Renal cortex interstitium (tissue), 15 donors: ENCODE measurements around the gene LDLRAD3. TPM values are rescaled to one million over a fixed set of nuclear protein-coding genes. Genes with fewer than 3 reads are reported as not detected.
"Not testable (repeated sequence)": the region's sequence is repeated elsewhere in the genome, so short reads cannot be mapped to it uniquely, and the experiment has no call there.

Source experiments
- DNase-seq, 11 donors: peaks; one replicate each; pipeline ENCODE4 v3.0.0-alpha.2; 2013; ENCODE audit warnings: low read depth in 9 of 11, low spot score in 4 of 11; ENCODE audit errors: extremely low read depth in 1 of 11
- long read RNA-seq, 16 experiments: transcript quantifications; one replicate each; lab custom pipeline, GENCODE V29; 2026
- polyA plus RNA-seq, 3 donors: library from polyadenylated mRNA; unstranded; fragments of 120-200 nt; gene quantifications; one replicate each; pipeline ENCODE4 v1.2.1, GENCODE V29; 2013; ENCODE audit not compliant: insufficient read length in 3 of 3

Gene LDLRAD3, protein sequence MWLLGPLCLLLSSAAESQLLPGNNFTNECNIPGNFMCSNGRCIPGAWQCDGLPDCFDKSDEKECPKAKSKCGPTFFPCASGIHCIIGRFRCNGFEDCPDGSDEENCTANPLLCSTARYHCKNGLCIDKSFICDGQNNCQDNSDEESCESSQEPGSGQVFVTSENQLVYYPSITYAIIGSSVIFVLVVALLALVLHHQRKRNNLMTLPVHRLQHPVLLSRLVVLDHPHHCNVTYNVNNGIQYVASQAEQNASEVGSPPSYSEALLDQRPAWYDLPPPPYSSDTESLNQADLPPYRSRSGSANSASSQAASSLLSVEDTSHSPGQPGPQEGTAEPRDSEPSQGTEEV
- 10 to 100 TPM; 23.5 to 25.2 (median 24.8) TPM for polyA plus RNA-seq
- long read RNA-seq, donor 1, partial matches to known transcripts = 0 of 2 reads
- long read RNA-seq, donor 1, other reads (novel, unspliced or antisense) = 0 of 2 reads
- long read RNA-seq, donor 2, partial matches to known transcripts = 0 of 3 reads
- long read RNA-seq, donor 2, other reads (novel, unspliced or antisense) = 0 of 3 reads
- long read RNA-seq, donor 3, transcript LDLRAD3-201 (6 exons, 3,798 nt) = major isoform, 10 of 25 reads
- long read RNA-seq, donor 3, partial matches to known transcripts = 14 of 25 reads
- long read RNA-seq, donor 3, other reads (novel, unspliced or antisense) = 0 of 25 reads
- long read RNA-seq, donor 4, partial matches to known transcripts = 0 of 4 reads
- long read RNA-seq, donor 4, other reads (novel, unspliced or antisense) = 0 of 4 reads
- long read RNA-seq, donor 5 = 0 reads
- long read RNA-seq, donor 6, partial matches to known transcripts = 27 of 30 reads
- long read RNA-seq, donor 6, other reads (novel, unspliced or antisense) = 0 of 30 reads
- long read RNA-seq, donor 7, partial matches to known transcripts = 0 of 4 reads
- long read RNA-seq, donor 7, other reads (novel, unspliced or antisense) = 0 of 4 reads
- long read RNA-seq, donor 8, partial matches to known transcripts = 7 of 9 reads
- long read RNA-seq, donor 8, other reads (novel, unspliced or antisense) = 0 of 9 reads
- long read RNA-seq, donor 9, partial matches to known transcripts = 0 of 4 reads
- long read RNA-seq, donor 9, other reads (novel, unspliced or antisense) = 0 of 4 reads
- long read RNA-seq, donor 10 = 0 reads
- long read RNA-seq, donor 11, partial matches to known transcripts = 0 of 4 reads
- long read RNA-seq, donor 11, other reads (novel, unspliced or antisense) = 0 of 4 reads
- long read RNA-seq, donor 12, partial matches to known transcripts = 0 of 1 reads
- long read RNA-seq, donor 12, other reads (novel, unspliced or antisense) = 0 of 1 reads
- long read RNA-seq, donor 13 = 0 reads
- long read RNA-seq, donor 14, partial matches to known transcripts = 0 of 4 reads
- long read RNA-seq, donor 14, other reads (novel, unspliced or antisense) = 0 of 4 reads
- long read RNA-seq, donor 15, partial matches to known transcripts = 0 of 1 reads
- long read RNA-seq, donor 15, other reads (novel, unspliced or antisense) = 0 of 1 reads
- long read RNA-seq, donor 16, transcript LDLRAD3-201 (6 exons, 3,798 nt) = major isoform, 15 of 62 reads
- long read RNA-seq, donor 16, partial matches to known transcripts = 47 of 62 reads
- long read RNA-seq, donor 16, other reads (novel, unspliced or antisense) = 0 of 62 reads

- DNase-seq = peak in 10 of 11 donors; percentile 50 to 83 (median 74)
Observed at GRCh38 chr11:35943713-35944502, at the start of gene LDLRAD3. LDLRAD3 (plus strand) TSS chr11:35944062; CDS start chr11:35944099, 37 bp downstream.

- no peak for DNase-seq
Observed at GRCh38 chr11:35897019-35897418, 46.8 kb upstream of the LDLRAD3 start.

- no peak for DNase-seq
Observed at GRCh38 chr11:35902961-35903360, 40.9 kb upstream of the LDLRAD3 start.

DNA sequence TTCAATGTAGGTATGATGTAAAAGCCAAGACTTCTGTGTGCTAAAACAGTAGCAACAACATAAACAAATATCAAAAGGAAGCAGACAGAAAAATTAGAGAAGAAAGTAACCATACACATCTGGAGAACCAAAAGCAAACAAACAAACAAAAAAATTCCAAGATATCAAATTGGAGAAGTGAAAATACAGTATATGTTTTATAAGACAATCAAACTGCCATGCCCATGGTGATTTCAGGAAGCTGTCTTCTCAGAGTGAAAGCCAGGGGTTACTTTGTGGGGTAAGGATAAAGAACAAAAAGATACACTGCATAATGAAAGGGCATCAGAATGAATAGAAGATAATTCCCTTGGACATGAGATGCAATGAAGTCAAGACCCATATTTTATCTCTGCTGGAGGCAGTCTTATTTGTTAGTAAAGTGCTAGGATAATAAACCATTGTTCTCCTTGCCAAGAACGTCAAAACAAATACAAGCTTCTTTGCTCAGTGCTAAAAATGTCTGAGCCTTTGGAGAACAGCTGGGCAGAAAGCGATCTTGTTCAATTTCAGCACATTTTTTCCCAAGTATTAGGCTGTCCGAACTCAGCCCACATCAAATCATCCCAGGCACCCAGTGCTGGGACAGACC is 38.1 kb upstream of the LDLRAD3 start:
- DNase-seq = no peak

DNA sequence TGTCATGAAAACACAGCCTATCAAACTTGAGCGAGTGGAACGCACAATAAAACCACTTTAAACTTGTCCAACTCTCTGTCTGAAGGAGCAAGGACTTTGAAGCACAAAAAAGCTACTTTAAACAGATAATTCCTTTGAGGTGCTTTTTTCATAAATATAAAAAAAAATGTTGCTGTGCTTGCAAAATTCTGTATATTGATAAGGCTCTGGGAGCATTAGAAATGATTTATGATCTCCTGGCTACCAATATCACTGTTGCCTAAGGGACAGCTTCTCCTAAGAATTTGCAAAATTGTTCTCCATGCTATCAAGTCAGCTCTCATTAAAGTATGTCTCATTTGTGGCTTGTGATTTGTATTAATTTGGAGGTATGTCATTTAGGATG is 37.6 kb upstream of the LDLRAD3 start:
- DNase-seq = no peak

GRCh38 chr11:35906681-35907080 is 37.2 kb upstream of the LDLRAD3 start:
- DNase-seq = no peak

DNA sequence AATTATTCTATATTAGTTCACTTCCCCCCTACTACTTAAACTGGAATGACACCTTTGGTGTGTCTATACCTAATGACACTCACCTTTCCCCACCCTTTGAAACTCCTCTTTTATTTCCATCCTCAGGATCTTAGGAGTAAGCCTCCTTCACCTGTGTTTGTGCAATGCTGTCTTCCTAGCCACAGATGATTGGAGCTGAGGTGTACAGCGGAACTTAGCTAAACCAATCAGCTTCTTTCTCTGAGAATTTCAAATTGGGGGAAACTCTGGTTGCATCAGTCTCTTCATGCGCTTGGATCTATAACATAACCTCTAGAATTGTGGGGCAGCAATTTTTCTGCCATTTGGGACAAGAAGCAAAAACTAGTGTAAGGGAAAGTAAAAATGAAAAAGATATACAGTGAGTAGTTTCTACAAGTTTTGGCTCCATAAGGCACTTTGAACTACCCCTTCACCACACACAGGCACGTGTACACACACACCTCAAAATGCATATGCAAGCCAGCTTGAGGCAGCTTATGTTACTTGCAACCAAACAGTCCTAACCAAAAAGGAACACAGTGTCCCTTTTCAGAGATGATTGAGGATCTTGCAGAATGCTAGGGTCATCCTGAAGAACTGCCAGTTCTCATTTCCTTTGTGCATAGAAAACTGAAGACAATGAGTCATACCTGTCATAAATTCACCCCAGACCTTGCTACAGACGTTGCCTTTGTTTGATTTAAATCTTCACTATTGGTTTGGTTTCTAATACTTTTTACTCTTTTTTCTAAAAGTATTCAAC is 36.0 kb upstream of the LDLRAD3 start:
- DNase-seq = no peak

DNA sequence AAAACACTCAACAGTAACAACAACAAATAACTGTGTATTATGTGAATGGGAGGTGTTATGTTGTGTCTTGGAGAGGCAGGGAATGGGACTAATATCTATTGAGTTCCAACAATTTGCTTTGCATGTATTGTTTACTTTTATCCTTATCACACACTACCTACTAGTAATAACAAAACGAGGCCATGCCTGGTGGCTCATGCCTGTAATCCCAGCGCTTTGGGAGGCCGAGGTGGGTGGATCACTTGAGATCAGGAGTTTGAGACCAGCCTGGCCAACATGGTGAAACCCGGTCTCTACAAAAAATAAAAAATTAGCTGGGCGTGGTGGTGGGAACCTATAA is 35.5 kb upstream of the LDLRAD3 start:
- not testable (repeated sequence) for DNase-seq

- no peak for DNase-seq
Observed at GRCh38 chr11:35909511-35910265, 34.2 kb upstream of the LDLRAD3 start.

- no peak for DNase-seq
Observed at GRCh38 chr11:35911013-35911412, 32.8 kb upstream of the LDLRAD3 start.

GRCh38 chr11:35911616-35912165 is 32.2 kb upstream of the LDLRAD3 start:
- DNase-seq = no peak

GRCh38 chr11:35912436-35912835 is 31.4 kb upstream of the LDLRAD3 start:
- DNase-seq = not testable (repeated sequence)

DNA sequence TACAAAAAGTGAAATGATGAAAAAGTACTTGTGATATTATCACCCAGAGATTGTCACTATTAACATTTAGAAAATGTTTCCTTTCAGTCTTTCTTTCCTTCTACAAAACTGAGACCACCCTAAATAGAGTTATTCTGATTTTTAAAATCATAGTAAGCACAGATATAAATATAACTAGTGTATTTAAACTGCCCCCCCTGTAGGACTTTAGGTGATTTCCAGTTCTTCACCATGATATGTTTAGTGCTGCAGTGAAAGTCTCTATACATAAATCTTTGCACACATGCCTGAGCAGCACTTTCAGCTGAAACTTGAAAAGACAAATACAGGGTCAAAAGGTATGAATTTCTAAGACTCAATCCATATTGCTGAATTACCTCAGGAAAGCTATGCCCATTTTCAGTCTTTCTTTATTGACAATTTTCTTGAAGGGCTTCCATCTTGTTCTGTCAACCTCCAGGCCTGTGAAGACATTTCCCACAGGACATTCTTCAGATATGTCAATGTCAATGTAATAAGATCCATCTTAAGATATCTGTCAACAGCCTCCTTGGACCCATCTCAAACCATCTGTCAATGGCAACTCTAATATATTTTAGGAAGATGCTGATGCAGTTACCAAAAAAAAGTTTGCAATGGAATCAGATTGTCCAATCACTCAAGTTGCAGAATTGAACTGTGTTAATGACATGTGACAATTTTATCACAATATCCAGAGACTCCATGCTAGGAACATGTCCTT is 30.8 kb upstream of the LDLRAD3 start:
- DNase-seq = no peak

DNA sequence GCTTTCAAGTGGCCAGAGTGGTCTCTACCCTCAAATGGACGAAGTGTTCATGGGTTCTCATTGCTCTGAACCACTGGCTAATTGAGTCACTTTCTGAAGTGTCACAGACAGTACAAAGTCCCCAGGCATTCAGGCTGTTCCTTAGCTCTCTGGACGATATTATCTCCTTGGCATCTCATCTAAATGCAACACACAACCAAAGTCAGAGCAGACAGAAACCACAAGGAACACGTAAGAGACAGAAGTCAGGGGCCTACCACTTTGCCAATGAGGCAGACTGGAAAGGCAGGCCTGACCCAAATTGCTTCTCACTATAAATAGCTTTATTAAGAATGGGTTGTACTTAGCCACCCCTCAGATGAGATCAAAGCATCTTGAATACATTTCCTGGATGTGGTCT is 29.0 kb upstream of the LDLRAD3 start:
- no peak for DNase-seq

DNA sequence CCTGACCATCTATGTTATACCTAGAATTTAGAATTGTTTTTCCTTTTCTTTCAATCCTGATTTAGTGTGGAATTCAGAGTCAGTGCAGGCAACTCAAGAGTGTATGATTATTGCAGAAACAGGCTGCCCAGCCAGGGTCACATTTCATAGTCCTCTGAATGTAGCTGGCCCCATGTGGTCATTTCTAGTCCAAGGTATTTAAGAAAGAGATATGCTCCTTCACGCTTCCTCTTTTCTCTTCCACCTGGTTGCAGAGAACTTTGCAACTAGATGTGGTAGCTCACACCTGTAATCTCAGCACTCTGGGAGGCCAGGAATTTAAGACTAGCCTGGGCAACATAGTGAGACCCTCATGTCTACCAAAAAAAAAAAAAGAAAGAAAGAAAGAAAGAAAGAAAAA is 27.6 kb upstream of the LDLRAD3 start:
- DNase-seq = no peak
